GM12878 (cell line): ENCODE data around the gene BOD1L1. TPM values are rescaled to one million over a fixed set of nuclear protein-coding genes. Genes with fewer than 3 reads are reported as not detected.

Source experiments
- ATAC-seq: fragments of 200-7000 bp; cut with Tn5 transposase; 3 replicates; pipeline ENCODE4 v1.9.1; 2020; ENCODE audit warnings: mild to moderate bottlenecking, moderate library complexity
- BruUV-seq: library from RNA; stranded (reverse); fragments of 400-500 nt; replicated peaks from 2 replicates; lab custom pipeline; 2021; lab: Mats Ljungman, UMichigan
- CTCF ChIA-PET: fragments of 300-600 bp; sonication (Branson Sonifier 250); formaldehyde crosslinking; extraction: SDS; loops from one replicate; lab custom pipeline; 2021; ENCODE audit warnings: inconsistent platforms; lab: Yijun Ruan, JAX
- POLR2A ChIA-PET: fragments of 350-600 bp; formaldehyde crosslinking; extraction: SDS; loops from one replicate; lab custom pipeline; 2021; ENCODE audit warnings: inconsistent platforms; lab: Charles Lee
- RAD21 ChIA-PET: fragments of 300-600 bp; sonication (Branson Sonifier 250); formaldehyde crosslinking; loops from one replicate; lab custom pipeline; 2023; ENCODE audit warnings: antibody characterized with exemption; ENCODE audit not compliant: unreplicated experiment; lab: Charles Lee
- SMC1A ChIA-PET: fragments of 300-600 bp; sonication (Branson Sonifier 250); formaldehyde crosslinking; loops from one replicate; lab custom pipeline; 2023; ENCODE audit not compliant: unreplicated experiment, uncharacterized antibody; lab: Charles Lee
- DNase-seq: peaks from one replicate; pipeline ENCODE4 v3.0.0-alpha.2; 2011; ENCODE audit warnings: low read depth, low spot score
- FAIRE-seq: peaks from 3 replicates; lab custom pipeline; 2011; peaks lifted over from hg19 to GRCh38; lab: Jason Lieb, UNC
- H2AFZ ChIP-seq: 2 replicates; pipeline ENCODE4 v1.6.0; 2011; ENCODE audit warnings: low read depth, low read length, control low read depth; ENCODE audit not compliant: control insufficient read depth
- H3K27ac ChIP-seq: 2 replicates; pipeline ENCODE4 v1.5.1; 2011; ENCODE audit warnings: control low read depth; ENCODE audit not compliant: control insufficient read depth, insufficient read depth
- H3K27me3 ChIP-seq, 2 experiments: replicated peaks in 1 of 2; 2 replicates each; pipeline versions ENCODE4 v1.6.0 to v1.6.1; 2011; ENCODE audit warnings: low read length in 1 of 2; ENCODE audit not compliant: control insufficient read depth in 2 of 2, insufficient read depth in 2 of 2
- H3K36me3 ChIP-seq, 2 experiments: 2 replicates each; pipeline ENCODE4 v1.5.1; 2011; ENCODE audit warnings: low read length in 1 of 2; ENCODE audit not compliant: control insufficient read depth in 2 of 2, insufficient read depth in 2 of 2
- H3K4me1 ChIP-seq: 2 replicates; pipeline ENCODE4 v1.6.1; 2011; ENCODE audit warnings: mild to moderate bottlenecking, low read length, moderate library complexity, mixed read lengths; ENCODE audit not compliant: control insufficient read depth, insufficient read depth
- H3K4me2 ChIP-seq: 2 replicates; pipeline ENCODE4 v1.6.0; 2011; ENCODE audit warnings: control low read depth; ENCODE audit not compliant: control insufficient read depth, insufficient read depth
- H3K4me3 ChIP-seq: fragments of 200-600 bp; sonication (generic); 2 replicates; pipeline ENCODE4 v1.5.1; 2016
- H3K79me2 ChIP-seq: 2 replicates; pipeline ENCODE4 v1.6.0; 2011; ENCODE audit warnings: low read length; ENCODE audit not compliant: control insufficient read depth, insufficient read depth
- H3K9ac ChIP-seq: 2 replicates; pipeline ENCODE4 v1.8.0; 2011; ENCODE audit warnings: low read length, control low read depth, mixed read lengths; ENCODE audit not compliant: control insufficient read depth, insufficient read depth
- H3K9me3 ChIP-seq: replicated peaks from 3 replicates; pipeline ENCODE4 v1.5.1; 2011; ENCODE audit warnings: mild to moderate bottlenecking, low read length; ENCODE audit not compliant: control insufficient read depth, insufficient read depth
- H4K20me1 ChIP-seq: 2 replicates; pipeline ENCODE4 v1.6.0; 2011; ENCODE audit not compliant: control insufficient read depth, insufficient read depth
- BCL3 ChIP-seq: IDR thresholded peaks from 2 replicates; pipeline ENCODE4 v1.6.1; 2011; ENCODE audit warnings: borderline replicate concordance, low read depth, mild to moderate bottlenecking, moderate library complexity, low read length; ENCODE audit not compliant: insufficient read depth, poor library complexity, severe bottlenecking
- FOXM1 ChIP-seq: IDR thresholded peaks from 2 replicates; pipeline ENCODE4 v1.6.1; 2012; ENCODE audit warnings: low read depth, mild to moderate bottlenecking, inconsistent platforms, low read length, moderate library complexity
- PAX5 ChIP-seq: IDR thresholded peaks from 2 replicates; pipeline ENCODE4 v1.6.1; 2011; ENCODE audit warnings: low read depth, low read length, borderline replicate concordance
- WGBS: methylation state at CpG from one replicate; pipeline ENCODE4 v1.1.6; 2016; ENCODE audit warnings: low lambda C conversion rate; ENCODE audit not compliant: insufficient replicate concordance, insufficient coverage; ENCODE audit errors: missing lambda C conversion rate; 5-methylcytosine and 5-hydroxymethylcytosine counted together
- in situ Hi-C: fragments of 300-500 bp; cut with MboI; formaldehyde crosslinking; loops from 9 replicates; pipeline ENCODE4 v1.14.3; 2018; ENCODE audit warnings: mixed read lengths
- intact Hi-C: fragments of 100-400 bp; cut with micrococcal nuclease; formaldehyde crosslinking; loops from one replicate; pipeline ENCODE4 v1.14.2; 2022; ENCODE audit not compliant: unreplicated experiment
- polyA plus RNA-seq, 11 experiments: library from polyadenylated mRNA; depleted of rRNA in 4 of 11; unstranded in 6 of 11; stranded (reverse) in 5 of 11; fragments of >200 nt; fragmentation: Nextera tagmentation in 4 of 11; fragmentation: Illumina TruSeq in 1 of 11; extraction: Ambion mirVana in 4 of 11; extraction: Trizol in 1 of 11; gene quantifications; 1 replicate in 1 of 11; 2 replicates in 10 of 11; pipeline versions ENCODE4 v1.2.1 to v1.2.3, GENCODE V29; 2011 to 2016; ENCODE audit warnings: inconsistent platforms in 2 of 11, missing spikeins in 2 of 11, low read depth in 1 of 11
- total RNA-seq, 4 experiments: library from RNA; depleted of rRNA in 3 of 4; stranded (reverse); fragments of >200 nt in 3 of 4; fragmentation: Illumina TruSeq in 1 of 4; extraction: Trizol in 1 of 4; gene quantifications; 2 replicates each; pipeline versions ENCODE4 v1.2.1 to v1.2.3, GENCODE V29; 2013 to 2021

BOD1L1 gene
- total and polyA plus RNA-seq, 10 of the 15 experiments (the other 5 are each of a cell fraction or from before 2014, with no cell fraction given) = 6.8 to 41.6 (median 24.3) TPM

- TF ChIP-seq FOXM1 (no peak), BCL3 (no peak), PAX5 (0 out of 2 replicates have a peak, but pooled peaks have one; percentile 18)
- POLR2A ChIA-PET = no interaction called here
- FAIRE-seq = no peak
- Histone ChIP-seq H3K9me3 (no peaks in the 10 kb centered on the region; the same call in 2 of the 3 replicates), H3K36me3 (no peaks in the 10 kb centered on the region), H3K4me2 (no peak overlapping the region), H3K4me3 (no peak overlapping the region), H4K20me1 (no peaks in the 10 kb centered on the region), H3K4me1 (no peaks in the 10 kb centered on the region; the same call in 1 of the 2 replicates), H3K27me3 (peaks cover 25 to 51% of the 10 kb centered on the region in 2 experiments), H3K27ac (no peak overlapping the region), H3K9ac (no peak overlapping the region), H3K79me2 (no peaks in the 10 kb centered on the region), H2AFZ (no peak overlapping the region)
- intact Hi-C loops (loop anchor here (10.0 kb wide), 1 partner anchor 468 kb away; no protein-coding TSS in a partner anchor), in situ Hi-C loops (loop anchor here (25.0 kb wide), 1 partner anchor 1781 kb away; no protein-coding TSS in a partner anchor)
- no peak for DNase-seq
- CTCF ChIA-PET = interaction anchor here (1.6 kb wide), 1 partner anchor 690 kb away, joined by 5 read pairs; no protein-coding TSS in a partner anchor
- RAD21 ChIA-PET = interaction anchor here (0.9 kb wide), 1 partner anchor 691 kb away, joined by 3 read pairs; no protein-coding TSS in a partner anchor
- no TSS peak for BruUV-seq
- WGBS = 45% methylated on average over 29 of the region's 30 CpGs
- SMC1A ChIA-PET = interaction anchor here (0.5 kb wide), 1 partner anchor 396 kb away, joined by 3 read pairs; no protein-coding TSS in a partner anchor
- ATAC-seq = no peak
Observed at GRCh38 chr4:13543032-13543838, 84.3 kb downstream of the BOD1L1 start.
